Measurements from ENCODE around the gene MLN. TPM values are rescaled to one million over a fixed set of nuclear protein-coding genes. Genes with fewer than 3 reads are reported as not detected.

MLN gene
- polyA plus RNA-seq, 2 of the 4 experiments (the other 2 are of a cell fraction), result not detected

- TF ChIP-seq NR3C1 (IDR thresholded peaks at IDR 0.05) (no peak), CHD2 (IDR thresholded peaks at IDR 0.05; ENCODE audit: low read length, partially characterized antibody) (no peak), SMC3 (IDR thresholded peaks at IDR 0.05) (no peak), CEBPB (IDR thresholded peaks at IDR 0.05) (no peak), EHMT2 (IDR thresholded peaks at IDR 0.05; ENCODE audit: low read depth) (no peak), CBX2 (IDR thresholded peaks at IDR 0.05; ENCODE audit: borderline replicate concordance, low read depth) (no peak), HOXA7 (CRISPR knock-in tag; IDR thresholded peaks at IDR 0.05) (no peak)
- POLR2A ChIA-PET, result no interaction called here
- DNase-seq (ENCODE audit: low read depth in 1 of 2, low spot score in 1 of 2) (no peak), FAIRE-seq (no peak), ATAC-seq (no peak)
- 76% methylated on average over 7 of the region's 10 CpGs for WGBS (ENCODE audit: missing lambda C conversion rate)
- Histone ChIP-seq H3K27ac (no peak overlapping the region), H3K9me3 (no peaks in the 10 kb centered on the region), H3K4me2 (no peak overlapping the region), H3K4me1 (no peaks in the 10 kb centered on the region), H3K4me3 (no peak overlapping the region)
- CTCF ChIA-PET, result interaction anchor here (1.5 to 2.1 kb wide), 3 partner anchors 14 to 208 kb away, joined by 4 to 6 read pairs (median 5); no protein-coding TSS in a partner anchor
Measured at GRCh38 chr6:33820243-33820642, 16.4 kb upstream of the MLN start.

GRCh38 chr6:33819021-33819420, 15.2 kb upstream of the MLN start:
- no peak overlapping the region for H3K27ac ChIP-seq
- H3K4me3 ChIP-seq, result no peak overlapping the region
- 46% methylated on average over 3 of the region's 4 CpGs for whole genome bisulfite sequencing (ENCODE audit: missing lambda C conversion rate)
- FAIRE-seq (no peak), DNase-seq (ENCODE audit: low read depth in 1 of 2, low spot score in 1 of 2) (no peak), ATAC-seq (no peak)
- ChIA-PET POLR2A (no interaction called here), CTCF (interaction anchor here (1.4 to 2.1 kb wide), 4 partner anchors 15 to 236 kb away, joined by 4 to 6 read pairs (median 4); no protein-coding TSS in a partner anchor)
- no peak overlapping the region for H3K4me2 ChIP-seq
- H3K9me3 ChIP-seq, result no peaks in the 10 kb centered on the region
- H3K4me1 ChIP-seq, result no peaks in the 10 kb centered on the region
- no peak for TF ChIP-seq TP53 (CRISPR knock-in tag; IDR thresholded peaks at IDR 0.05)
- no peak for TF ChIP-seq HDAC2 (IDR thresholded peaks at IDR 0.05)
- peak; percentile 50 for TF ChIP-seq ZFP36 (IDR thresholded peaks at IDR 0.05; ENCODE audit: borderline replicate concordance, partially characterized antibody)
- no peak for TF ChIP-seq CTCF (IDR thresholded peaks at IDR 0.05)

- ATAC-seq (no peak), FAIRE-seq (no peak), DNase-seq (ENCODE audit: low read depth in 1 of 2, low spot score in 1 of 2) (no peak)
- ChIA-PET POLR2A (no interaction called here), CTCF (interaction anchor here (1.4 to 2.1 kb wide), 2 partner anchors 210 to 237 kb away, joined by 4 to 6 read pairs; no protein-coding TSS in a partner anchor)
- H3K4me2 ChIP-seq, result no peak overlapping the region
- H3K4me3 ChIP-seq, result no peak overlapping the region
- no peak overlapping the region for H3K27ac ChIP-seq
- TF ChIP-seq MAFK (IDR thresholded peaks at IDR 0.05; ENCODE audit: partially characterized antibody) (peak; percentile 50), RNF2 (IDR thresholded peaks at IDR 0.05; ENCODE audit: borderline replicate concordance, low read depth) (no peak)
- no peaks in the 10 kb centered on the region for H3K9me3 ChIP-seq
- 39% methylated on average over 3 of the region's 3 CpGs for WGBS (ENCODE audit: missing lambda C conversion rate)
- H3K4me1 ChIP-seq, result no peaks in the 10 kb centered on the region
Measured at GRCh38 chr6:33818293-33818692, 14.5 kb upstream of the MLN start.

DNA sequence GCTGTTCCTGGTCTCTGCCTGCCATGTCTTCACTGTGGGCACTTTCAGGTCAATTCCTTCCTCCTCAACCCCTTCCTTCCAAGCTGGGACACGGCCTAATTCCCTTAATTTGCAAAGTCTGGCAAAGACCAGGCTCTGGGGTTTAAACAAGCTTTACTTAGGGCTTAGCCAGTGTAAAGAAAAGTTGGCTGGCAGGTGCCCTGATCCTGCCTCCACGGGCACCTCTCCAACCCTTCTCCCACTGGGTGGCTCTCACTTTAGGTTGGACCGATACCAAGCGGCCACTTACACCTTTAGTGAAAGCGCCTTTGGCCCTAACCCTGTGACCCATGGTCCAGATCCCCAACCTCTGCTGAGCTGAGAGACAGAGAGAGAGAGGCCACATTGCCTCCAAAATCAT, 13.7 kb upstream of the MLN start:
- 81% methylated on average over 4 of the region's 5 CpGs for whole genome bisulfite sequencing (ENCODE audit: missing lambda C conversion rate)
- Histone ChIP-seq H3K9me3 (no peaks in the 10 kb centered on the region), H3K27ac (no peak overlapping the region), H3K4me3 (no peak overlapping the region), H3K4me1 (no peaks in the 10 kb centered on the region), H3K4me2 (no peak overlapping the region)
- CTCF ChIA-PET, result interaction anchor here (1.3 kb wide), 1 partner anchor 210 kb away, joined by 3 read pairs; no protein-coding TSS in a partner anchor
- TF ChIP-seq CEBPB (IDR thresholded peaks at IDR 0.05) (no peak), HOXA7 (CRISPR knock-in tag; IDR thresholded peaks at IDR 0.05) (no peak), TP53 (CRISPR knock-in tag; IDR thresholded peaks at IDR 0.05) (no peak), FOXS1 (CRISPR knock-in tag; IDR thresholded peaks at IDR 0.05) (no peak), CHD2 (IDR thresholded peaks at IDR 0.05; ENCODE audit: low read length, partially characterized antibody) (no peak), RFX5 (IDR thresholded peaks at IDR 0.05) (no peak), NPAS2 (CRISPR knock-in tag; IDR thresholded peaks at IDR 0.05; ENCODE audit: borderline replicate concordance) (no peak), RAD21 (conservative IDR thresholded peaks at IDR 0.05 in 1 of 2, IDR thresholded peaks at IDR 0.05 in 1 of 2) (no peak), PHF8 (IDR thresholded peaks at IDR 0.05; ENCODE audit: borderline replicate concordance, low read depth) (no peak), USF2 (IDR thresholded peaks at IDR 0.05) (no peak), BHLHE40 (IDR thresholded peaks at IDR 0.05; ENCODE audit: low read depth, low read length) (no peak), NFE2L2 (conservative IDR thresholded peaks at IDR 0.05; ENCODE audit: low read length) (no peak), POLR2A (IDR thresholded peaks at IDR 0.05; ENCODE audit: low read length) (no peak)
- TF ChIP-seq, protein P1, sequence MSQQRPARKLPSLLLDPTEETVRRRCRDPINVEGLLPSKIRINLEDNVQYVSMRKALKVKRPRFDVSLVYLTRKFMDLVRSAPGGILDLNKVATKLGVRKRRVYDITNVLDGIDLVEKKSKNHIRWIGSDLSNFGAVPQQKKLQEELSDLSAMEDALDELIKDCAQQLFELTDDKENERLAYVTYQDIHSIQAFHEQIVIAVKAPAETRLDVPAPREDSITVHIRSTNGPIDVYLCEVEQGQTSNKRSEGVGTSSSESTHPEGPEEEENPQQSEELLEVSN (IDR thresholded peaks at IDR 0.05; ENCODE audit: borderline replicate concordance, low read depth), result no peak
- no peak for ATAC-seq
- FAIRE-seq, result no peak
- POLR2A ChIA-PET, result no interaction called here
- DNase-seq (ENCODE audit: low read depth in 1 of 2, low spot score in 1 of 2), result no peak
